GM04504 (cell line): ENCODE measurements around the gene USP48.
A peak's percentile ranks its signal among the peaks of the same experiment; 100 is the strongest.

Experiments
- DNase-seq: peaks from one replicate; pipeline ENCODE4 v3.0.0-alpha.2; 2012; ENCODE audit warnings: low read depth

USP48 gene

GRCh38 chr1:21749109-21749508 is 33.8 kb downstream of the USP48 start:
- DNase-seq = no peak

- no peak for DNase-seq
These were observed 39.5 kb downstream of the USP48 start for GRCh38 chr1:21743476-21743875.

GRCh38 chr1:21742578-21742977 is 40.4 kb downstream of the USP48 start:
- DNase-seq = no peak

- no peak for DNase-seq
These were observed 41.7 kb downstream of the USP48 start for GRCh38 chr1:21741206-21741605.

- no peak for DNase-seq
These were observed 46.1 kb downstream of the USP48 start for GRCh38 chr1:21736876-21737275.

- DNase-seq = no peak
These were observed 46.9 kb downstream of the USP48 start for GRCh38 chr1:21736011-21736410.

GRCh38 chr1:21734526-21734925 is 48.4 kb downstream of the USP48 start:
- no peak for DNase-seq

- DNase-seq = no peak
These were observed 50.3 kb downstream of the USP48 start for GRCh38 chr1:21732664-21733063.

GRCh38 chr1:21725748-21726392 is 57.1 kb downstream of the USP48 start:
- DNase-seq = no peak

- DNase-seq = no peak
These were observed 58.4 kb downstream of the USP48 start for GRCh38 chr1:21724570-21724969.

- no peak for DNase-seq
These were observed 58.9 kb downstream of the USP48 start for GRCh38 chr1:21724098-21724497.

- DNase-seq = no peak
These were observed 61.5 kb downstream of the USP48 start for GRCh38 chr1:21721295-21721985.

GRCh38 chr1:21716169-21716568 is 66.8 kb downstream of the USP48 start:
- DNase-seq = no peak

- DNase-seq = no peak
These were observed 75.1 kb downstream of the USP48 start for GRCh38 chr1:21707891-21708290.

- no peak for DNase-seq
These were observed 75.7 kb downstream of the USP48 start for GRCh38 chr1:21707086-21707840.

- peak; percentile 24 for DNase-seq
These were observed 76.7 kb downstream of the USP48 start for GRCh38 chr1:21706151-21706835.

GRCh38 chr1:21705303-21705980 is 77.5 kb downstream of the USP48 start:
- DNase-seq = no peak

GRCh38 chr1:21704145-21704544 is 78.8 kb downstream of the USP48 start:
- DNase-seq = no peak

- DNase-seq = peak; percentile 78
These were observed 79.5 kb downstream of the USP48 start for GRCh38 chr1:21703318-21703963.

- no peak for DNase-seq
These were observed 80.2 kb downstream of the USP48 start for GRCh38 chr1:21702780-21703179.

GRCh38 chr1:21701401-21701800 is 81.5 kb downstream of the USP48 start:
- no peak for DNase-seq
